ENCODE results near the gene PTPRH.
A peak's percentile ranks its signal among the peaks of the same experiment; 100 is the strongest.
"Not testable (repeated sequence)": the region's sequence is repeated elsewhere in the genome, so short reads cannot be mapped to it uniquely, and the experiment has no call there.

PTPRH gene

GRCh38 chr19:55226273-55226672, 17.0 kb upstream of the PTPRH start:
- H3K4me3 ChIP-seq (ENCODE audit: low read depth, low read length): no peak overlapping the region

DNA sequence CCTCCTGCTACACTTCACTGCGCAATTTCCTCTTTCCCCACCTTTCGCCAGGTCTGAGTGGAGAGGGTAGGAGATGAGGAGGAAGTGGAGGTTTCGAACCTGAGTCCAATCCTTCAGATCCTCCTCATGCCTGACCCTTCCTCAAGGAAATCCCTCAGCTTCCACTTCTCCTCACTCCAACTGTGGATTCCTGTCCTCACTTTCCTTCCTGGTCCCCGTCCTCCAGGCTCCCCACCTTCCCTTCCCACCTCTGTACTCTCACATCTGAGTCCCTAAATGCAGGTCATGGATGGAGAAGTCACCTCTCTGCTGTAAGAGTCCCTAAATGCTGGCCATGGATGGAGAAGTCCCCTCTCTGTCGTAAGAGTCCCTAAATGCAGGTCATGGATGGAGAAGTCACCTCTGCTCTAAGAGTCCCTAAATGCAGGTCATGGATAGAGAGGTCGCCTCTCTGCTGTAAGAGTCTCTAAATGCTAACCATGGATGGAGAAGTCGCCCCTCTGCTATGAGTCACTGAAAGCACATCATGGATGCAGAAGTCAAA, 16.2 kb upstream of the PTPRH start:
- no peak overlapping the region for H3K4me3 ChIP-seq (ENCODE audit: low read depth, low read length)

DNA sequence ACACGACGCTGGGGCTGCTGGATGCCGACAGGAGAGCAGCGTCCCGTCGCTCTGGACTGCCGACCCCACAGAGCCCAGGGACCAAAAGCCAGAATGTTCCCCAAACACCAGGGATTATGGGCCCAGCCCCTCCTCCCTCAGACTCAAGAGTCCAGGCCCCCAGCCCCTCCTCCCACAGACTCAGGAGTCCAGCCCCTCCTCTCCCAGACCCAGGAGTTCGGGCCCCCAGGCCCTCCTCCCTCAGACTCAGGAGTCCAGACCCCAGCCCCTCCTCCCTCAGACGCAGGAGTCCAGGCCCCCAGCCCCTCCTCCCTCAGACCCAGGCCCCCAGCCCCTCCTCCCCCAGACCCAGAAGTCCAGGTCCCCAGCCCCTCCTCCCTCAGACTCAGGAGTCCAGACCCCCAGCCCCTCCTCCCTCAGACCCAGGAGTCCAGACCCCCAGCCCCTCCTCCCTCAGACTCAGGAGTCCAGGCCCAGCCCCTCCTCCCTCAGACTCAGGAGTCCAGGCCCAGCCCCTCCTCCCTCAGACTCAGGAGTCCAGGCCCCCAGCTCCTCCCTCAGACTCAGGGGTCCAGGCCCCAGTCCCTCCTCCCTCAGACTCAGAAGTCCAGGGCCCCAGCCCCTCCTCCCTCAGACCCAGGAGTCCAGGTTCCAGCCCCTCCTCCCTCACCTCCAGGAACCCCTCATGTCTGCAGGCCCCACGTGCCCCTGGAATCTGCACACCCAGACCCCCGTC, 15.5 kb upstream of the PTPRH start:
- H3K4me3 ChIP-seq (ENCODE audit: low read depth, low read length): not testable (repeated sequence)

DNA sequence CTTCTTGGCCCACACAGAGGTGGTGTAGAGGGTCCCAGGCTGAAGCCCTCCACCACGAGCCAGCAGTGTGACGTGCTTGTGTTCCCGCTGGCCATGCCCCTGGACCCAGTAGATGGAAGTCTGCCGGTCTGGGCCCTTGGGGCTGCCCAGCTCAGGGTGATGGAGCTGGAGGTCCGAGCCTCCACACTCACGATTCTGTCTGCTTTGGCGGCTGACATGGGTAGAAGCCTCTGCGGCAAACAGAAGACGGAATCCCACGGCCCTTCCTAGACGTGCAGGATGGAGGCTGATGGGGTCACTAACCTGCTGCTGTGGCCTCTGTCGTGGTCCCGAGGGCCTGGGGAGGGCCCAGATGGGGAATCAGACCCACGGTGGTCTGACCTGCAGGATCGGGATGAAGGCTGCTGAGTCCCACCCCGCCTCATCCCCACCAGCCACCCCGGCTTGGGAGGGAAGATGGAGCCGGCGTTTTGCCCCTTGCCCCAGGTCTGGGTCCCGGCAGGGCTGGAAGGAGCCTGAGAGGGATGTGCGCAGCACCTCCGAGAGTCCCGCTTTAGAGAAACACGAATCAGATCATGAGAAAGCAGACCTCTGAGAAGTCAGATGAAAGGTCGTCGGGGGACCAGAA, 14.9 kb upstream of the PTPRH start:
- no peak overlapping the region for H3K4me3 ChIP-seq (ENCODE audit: low read depth, low read length)

GRCh38 chr19:55223291-55224037, 14.2 kb upstream of the PTPRH start:
- no peak overlapping the region for H3K4me3 ChIP-seq (ENCODE audit: low read depth, low read length)

DNA sequence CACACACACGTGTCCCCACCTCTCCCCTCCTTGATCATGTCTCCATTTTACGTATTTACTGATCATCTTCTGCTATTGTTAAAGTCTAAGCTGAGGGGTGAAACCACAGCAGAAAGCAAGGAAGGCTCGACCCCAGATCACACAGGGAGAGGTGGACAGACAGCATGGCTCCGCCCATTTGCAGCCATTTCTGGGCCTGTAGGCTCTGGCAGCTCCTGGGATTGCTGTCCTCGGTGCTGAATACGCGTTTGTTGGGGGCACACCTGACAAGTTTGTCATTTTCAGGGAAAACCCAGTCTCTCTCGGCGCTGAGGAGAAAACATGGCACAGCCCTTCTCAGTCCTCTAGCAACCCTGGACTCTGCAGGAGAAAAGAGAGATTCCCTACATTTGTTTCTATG, 11.2 kb upstream of the PTPRH start:
- no peak overlapping the region for H3K4me3 ChIP-seq (ENCODE audit: low read depth, low read length)

DNA sequence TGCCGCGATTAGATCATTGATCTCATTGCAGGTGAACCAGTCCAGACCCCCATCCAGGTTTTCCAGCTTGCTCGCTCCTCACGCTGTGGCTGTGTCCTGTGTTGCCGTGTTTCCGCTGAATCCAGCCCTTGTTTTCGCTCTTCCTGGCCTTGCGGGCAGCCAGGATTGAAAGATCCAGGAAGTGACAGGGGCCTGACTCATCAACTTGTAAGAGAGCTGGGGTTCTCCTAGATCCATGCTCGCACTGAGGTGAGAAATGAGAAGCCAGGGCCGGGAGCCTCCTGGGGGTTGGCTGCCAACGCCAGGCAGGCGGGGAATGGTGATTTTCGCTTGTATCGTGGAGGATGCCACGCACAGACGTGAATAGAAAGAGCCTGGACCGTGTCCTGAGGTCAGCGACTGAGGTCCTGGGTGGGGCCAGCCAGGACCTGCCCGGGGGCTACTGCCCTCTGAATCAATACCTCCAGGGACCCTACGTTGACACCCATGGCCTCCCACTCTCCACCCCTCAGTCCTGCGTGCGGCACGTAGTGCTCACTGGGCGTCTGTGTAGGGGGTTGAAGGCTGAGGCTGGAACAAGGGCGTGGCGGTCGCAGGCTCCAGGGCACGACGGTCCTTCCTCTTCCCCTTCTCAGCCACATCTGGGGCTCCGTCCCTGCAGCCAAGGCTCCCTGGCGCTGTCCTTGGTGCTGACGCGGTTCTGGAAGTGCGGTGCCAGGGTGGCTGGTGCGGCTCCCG, 7.3 kb upstream of the PTPRH start:
- H3K4me3 ChIP-seq (ENCODE audit: low read depth, low read length): peak overlapping the region; percentile 76

DNA sequence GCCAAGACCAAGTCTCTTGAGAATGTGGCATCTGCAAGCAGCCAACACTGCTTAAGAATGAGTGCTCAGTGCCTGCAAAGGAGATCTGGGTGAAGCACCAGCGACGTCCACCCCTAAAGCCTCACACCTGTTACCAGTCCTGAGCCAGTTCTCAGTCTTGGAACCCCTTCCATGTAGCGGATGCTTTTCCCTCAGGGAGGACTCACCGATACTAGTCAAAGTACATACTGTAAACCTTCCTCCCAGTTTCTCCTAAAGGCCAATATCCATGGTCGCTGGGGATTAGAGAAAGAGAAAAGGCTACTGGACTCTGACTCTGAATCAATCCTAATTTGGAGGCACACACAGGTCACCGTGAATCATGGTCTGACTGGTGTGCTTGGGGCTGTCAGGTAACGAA, 4.2 kb upstream of the PTPRH start:
- no peak overlapping the region for H3K4me3 ChIP-seq (ENCODE audit: low read depth, low read length)

- H3K4me3 ChIP-seq (ENCODE audit: low read depth, low read length): no peak overlapping the region
Observed at GRCh38 chr19:55212447-55212846, 3.1 kb upstream of the PTPRH start.

DNA sequence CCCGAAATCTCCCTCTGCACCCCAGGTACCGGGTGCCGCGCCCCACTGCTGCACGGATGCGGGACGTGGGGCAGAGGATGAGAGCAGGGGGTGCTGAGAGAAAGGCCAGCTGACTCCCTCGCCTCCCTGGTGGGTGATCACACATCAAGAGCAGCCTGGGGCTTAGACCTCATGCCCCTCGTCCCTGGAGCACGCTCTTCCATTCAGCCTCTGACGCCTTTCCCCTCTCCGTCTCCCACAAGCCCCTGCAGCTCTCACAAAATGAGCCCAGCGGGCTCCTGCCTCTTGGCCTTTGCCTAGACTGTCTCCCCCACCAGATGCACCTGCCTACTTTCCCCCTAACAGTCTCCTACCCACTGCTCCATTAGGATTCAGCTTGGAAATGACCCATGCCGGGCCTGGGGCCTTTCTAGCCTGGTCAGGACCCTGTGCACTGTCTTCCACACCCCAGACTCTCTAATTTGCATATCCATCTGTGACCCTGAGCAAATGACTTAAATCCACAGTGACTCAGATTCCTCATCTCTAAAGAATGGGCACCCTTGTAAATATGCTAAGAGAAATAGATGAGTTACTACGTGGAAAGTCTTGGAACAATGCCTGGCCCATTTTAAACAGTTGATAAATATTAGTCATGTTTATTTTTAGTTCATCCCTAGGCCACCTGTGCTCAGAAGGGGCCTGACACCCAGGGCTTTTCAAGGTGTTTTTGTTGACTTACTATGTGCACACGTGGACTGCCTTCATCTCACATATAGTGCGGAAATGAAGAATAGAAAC, 582 bp upstream of the PTPRH start:
- no peak overlapping the region for H3K4me3 ChIP-seq (ENCODE audit: low read depth, low read length)

- no peak overlapping the region for H3K4me3 ChIP-seq (ENCODE audit: low read depth, low read length)
Observed at GRCh38 chr19:55206664-55207500, 2.4 kb downstream of the PTPRH start.

GRCh38 chr19:55202199-55202598, 7.1 kb downstream of the PTPRH start:
- H3K4me3 ChIP-seq (ENCODE audit: low read depth, low read length): not testable (repeated sequence)

GRCh38 chr19:55199620-55200204, 9.6 kb downstream of the PTPRH start:
- H3K4me3 ChIP-seq (ENCODE audit: low read depth, low read length): no peak overlapping the region

DNA sequence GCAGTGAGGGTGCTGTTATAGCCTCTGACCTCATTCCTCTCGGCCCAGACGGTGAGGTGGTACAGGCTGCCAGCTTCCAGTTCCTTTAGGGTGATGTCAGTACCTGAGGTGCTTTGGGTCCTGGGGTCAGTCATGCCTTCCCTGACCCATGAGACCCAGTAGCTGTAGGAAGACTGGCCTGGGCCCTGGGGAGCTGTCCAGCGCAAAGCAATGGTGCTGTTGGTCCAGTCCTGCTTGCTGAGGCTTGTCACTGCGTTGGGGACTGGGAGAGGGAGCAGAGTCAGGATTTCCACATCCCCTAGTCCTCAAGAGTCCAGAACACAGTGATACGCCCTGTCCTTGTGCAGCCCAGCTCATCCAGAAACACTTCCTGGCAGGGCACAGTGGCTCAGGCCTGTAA, 10.7 kb downstream of the PTPRH start:
- no peak overlapping the region for H3K4me3 ChIP-seq (ENCODE audit: low read depth, low read length)

DNA sequence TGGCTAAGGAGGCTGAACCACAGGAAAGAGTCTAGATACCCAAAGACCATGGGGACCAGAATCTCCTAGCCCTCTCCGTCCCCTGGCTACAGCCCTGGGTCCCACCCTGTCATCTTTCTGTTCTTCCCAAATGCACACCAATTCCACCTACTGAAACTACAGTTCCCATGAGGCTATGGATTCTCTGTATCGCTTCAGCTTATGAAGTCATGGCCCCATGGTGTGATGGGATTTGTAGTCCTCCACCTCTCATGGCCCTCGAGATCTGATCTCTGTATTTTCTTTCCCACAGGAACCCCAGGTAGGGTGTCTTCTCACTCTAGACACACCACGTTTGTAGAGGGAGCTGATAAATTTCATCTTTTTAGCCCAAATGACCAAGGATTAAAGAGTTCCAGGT, 11.8 kb downstream of the PTPRH start:
- no peak overlapping the region for H3K4me3 ChIP-seq (ENCODE audit: low read depth, low read length)

DNA sequence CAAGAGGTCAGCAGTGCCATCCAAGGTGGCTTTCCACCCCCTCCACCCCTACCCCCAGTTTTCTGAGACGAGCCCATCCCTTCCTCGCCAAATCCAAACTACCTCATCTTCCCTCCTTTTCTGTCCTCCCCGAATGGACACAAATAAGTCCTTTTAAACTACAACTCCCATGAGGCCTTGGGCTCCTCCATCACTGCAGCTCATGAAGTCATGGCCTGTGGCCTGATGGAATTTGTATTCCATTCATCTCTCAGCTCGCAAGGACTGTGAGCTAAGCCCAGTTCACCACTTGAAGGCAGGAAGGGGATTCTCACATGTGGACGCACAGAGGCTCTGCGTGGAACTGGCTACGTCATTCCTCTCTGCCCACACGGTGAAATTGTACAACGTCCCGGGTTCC, 12.5 kb downstream of the PTPRH start:
- H3K4me3 ChIP-seq (ENCODE audit: low read depth, low read length): no peak overlapping the region

DNA sequence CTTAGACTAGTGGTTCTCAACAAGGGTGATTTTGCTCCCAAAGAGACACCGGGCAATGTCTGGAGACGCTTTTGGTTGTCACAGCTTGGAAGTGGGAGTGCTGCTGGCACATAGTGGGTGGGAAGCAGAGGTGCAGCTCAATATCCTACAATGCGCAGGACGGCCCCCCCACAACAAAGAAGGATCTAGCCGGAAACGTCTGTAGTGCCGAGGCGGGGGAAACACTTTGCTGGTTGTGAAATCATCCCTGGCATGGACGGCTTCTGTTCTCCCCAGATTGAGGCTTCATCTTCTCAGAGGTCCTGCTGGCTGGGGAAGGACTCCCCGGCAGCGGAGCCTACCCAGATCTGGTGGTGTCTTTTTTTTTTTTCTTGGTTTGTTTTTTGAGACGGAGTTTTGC, 15.8 kb downstream of the PTPRH start:
- H3K4me3 ChIP-seq (ENCODE audit: low read depth, low read length): no peak overlapping the region

GRCh38 chr19:55189403-55189835, 19.9 kb downstream of the PTPRH start:
- H3K4me3 ChIP-seq (ENCODE audit: low read depth, low read length): no peak overlapping the region

DNA sequence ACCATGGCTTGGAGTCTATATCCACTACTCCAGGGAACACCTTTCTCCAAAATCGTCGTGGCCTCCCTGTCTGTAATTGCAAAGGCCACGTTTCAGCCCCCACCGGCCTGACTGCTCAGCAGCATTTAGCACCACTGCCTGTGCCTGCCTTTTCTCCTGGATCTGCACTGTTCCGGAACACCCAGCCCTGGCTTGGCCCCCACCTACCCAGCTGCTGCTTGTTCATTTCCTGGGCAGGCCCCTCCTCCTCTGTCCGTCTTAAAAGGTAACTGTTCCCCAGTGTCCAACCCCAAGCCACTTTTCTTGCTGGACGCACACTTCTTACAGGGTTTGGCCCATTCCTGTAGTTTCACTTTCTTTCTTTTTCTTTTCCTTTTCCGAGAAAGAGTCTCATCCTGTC, 20.7 kb downstream of the PTPRH start:
- no peak overlapping the region for H3K4me3 ChIP-seq (ENCODE audit: low read depth, low read length)
